ENCODE data around the gene CARMIL3. TPM values are rescaled to one million over a fixed set of nuclear protein-coding genes. Genes with fewer than 3 reads are reported as not detected.
A peak's percentile ranks its signal among the peaks of the same experiment; 100 is the strongest.
"Not testable (repeated sequence)": the region's sequence is repeated elsewhere in the genome, so short reads cannot be mapped to it uniquely, and the experiment has no call there.

The CARMIL3 gene
- polyA plus RNA-seq, 10 donors, result 0.09 to 0.50 (median 0.17) TPM

- no peak for DNase-seq
Observed at GRCh38 chr14:24038686-24039085, 13.1 kb upstream of the CARMIL3 start.

GRCh38 chr14:24040692-24041091 lies 11.1 kb upstream of the CARMIL3 start:
- no peak for DNase-seq

- no peak for DNase-seq
Observed at GRCh38 chr14:24042746-24043145, 9.1 kb upstream of the CARMIL3 start.

GRCh38 chr14:24049002-24049401 lies 2.8 kb upstream of the CARMIL3 start:
- not testable (repeated sequence) for DNase-seq

- DNase-seq, result not testable (repeated sequence)
Observed at GRCh38 chr14:24050753-24051152, 1.1 kb upstream of the CARMIL3 start.

- DNase-seq, result no peak
Observed at GRCh38 chr14:24051176-24051788, 527 bp upstream of the CARMIL3 start.

- DNase-seq, result no peak
Observed at GRCh38 chr14:24052656-24053547, 1.1 kb downstream of the CARMIL3 start.

- no peak for DNase-seq
Observed at GRCh38 chr14:24053548-24054323, 1.9 kb downstream of the CARMIL3 start.

GRCh38 chr14:24054324-24054641 lies 2.5 kb downstream of the CARMIL3 start:
- DNase-seq, result no peak

- DNase-seq, result no peak
Observed at GRCh38 chr14:24054646-24055045, 2.8 kb downstream of the CARMIL3 start.

- no peak for DNase-seq
Observed at GRCh38 chr14:24055971-24056799, 4.4 kb downstream of the CARMIL3 start.

GRCh38 chr14:24056800-24057184 lies 5.0 kb downstream of the CARMIL3 start:
- DNase-seq, result no peak

GRCh38 chr14:24057271-24057670 lies 5.5 kb downstream of the CARMIL3 start:
- DNase-seq, result no peak

GRCh38 chr14:24057867-24058259 lies 6.1 kb downstream of the CARMIL3 start:
- DNase-seq, result no peak

- peak; percentile 38 to 86 (median 77) for DNase-seq
Observed at GRCh38 chr14:24058260-24058950, 6.6 kb downstream of the CARMIL3 start.

- DNase-seq, result no peak
Observed at GRCh38 chr14:24058951-24059475, 7.2 kb downstream of the CARMIL3 start.

- no peak for DNase-seq
Observed at GRCh38 chr14:24059841-24060388, 8.1 kb downstream of the CARMIL3 start.

GRCh38 chr14:24060443-24060842 lies 8.6 kb downstream of the CARMIL3 start:
- no peak for DNase-seq

GRCh38 chr14:24060984-24061913 lies 9.4 kb downstream of the CARMIL3 start:
- DNase-seq, result no peak

Measured in muscle of back (tissue), 11 donors.